Fibroblast of peridontal ligament (primary cell): ENCODE data around the gene KERA.
A peak's percentile ranks its signal among the peaks of the same experiment; 100 is the strongest.
"Not testable (repeated sequence)": the region's sequence is repeated elsewhere in the genome, so short reads cannot be mapped to it uniquely, and the experiment has no call there.

Experiments
- DNase-seq: peaks from one replicate; pipeline ENCODE4 v3.0.0-alpha.2; 2010; ENCODE audit errors: extremely low read depth

KERA gene

GRCh38 chr12:91057368-91058165, at the start of gene KERA:
KERA (minus strand) TSS chr12:91058024; CDS start chr12:91056281, 1,743 bp downstream.
- no peak for DNase-seq

- DNase-seq, result no peak
Measured at GRCh38 chr12:91106283-91106682, 48.5 kb upstream of the KERA start.

- DNase-seq, result no peak
Measured at GRCh38 chr12:91105807-91106206, 48.0 kb upstream of the KERA start.

GRCh38 chr12:91104812-91105466, 47.1 kb upstream of the KERA start:
- DNase-seq, result no peak

- no peak for DNase-seq
Measured at GRCh38 chr12:91103624-91104023, 45.8 kb upstream of the KERA start.

- no peak for DNase-seq
Measured at GRCh38 chr12:91103101-91103500, 45.3 kb upstream of the KERA start.

GRCh38 chr12:91100906-91101305, 43.1 kb upstream of the KERA start:
- DNase-seq, result no peak

GRCh38 chr12:91099836-91100235, 42.0 kb upstream of the KERA start:
- no peak for DNase-seq

GRCh38 chr12:91099341-91099740, 41.5 kb upstream of the KERA start:
- DNase-seq, result no peak

GRCh38 chr12:91098941-91099340, 41.1 kb upstream of the KERA start:
- DNase-seq, result peak; percentile 93

GRCh38 chr12:91098461-91098860, 40.6 kb upstream of the KERA start:
- no peak for DNase-seq

- no peak for DNase-seq
Measured at GRCh38 chr12:91094957-91095356, 37.1 kb upstream of the KERA start.

GRCh38 chr12:91094032-91094662, 36.3 kb upstream of the KERA start:
- peak; percentile 52 for DNase-seq

GRCh38 chr12:91093341-91093740, 35.5 kb upstream of the KERA start:
- no peak for DNase-seq

- no peak for DNase-seq
Measured at GRCh38 chr12:91091916-91092715, 34.3 kb upstream of the KERA start.

- DNase-seq, result not testable (repeated sequence)
Measured at GRCh38 chr12:91089953-91090352, 32.1 kb upstream of the KERA start.

GRCh38 chr12:91080041-91080440, 22.2 kb upstream of the KERA start:
- no peak for DNase-seq

GRCh38 chr12:91078501-91078900, 20.7 kb upstream of the KERA start:
- no peak for DNase-seq

GRCh38 chr12:91077228-91077954, 19.6 kb upstream of the KERA start:
- DNase-seq, result no peak

- DNase-seq, result no peak
Measured at GRCh38 chr12:91074851-91075250, 17.0 kb upstream of the KERA start.

- DNase-seq, result peak; percentile 44
Measured at GRCh38 chr12:91074154-91074709, 16.4 kb upstream of the KERA start.
